Stimulated activated CD8-positive, alpha-beta memory T cell treated with anti-CD3 and anti-CD28 coated beads, Interleukin-15, amount 100 ng/mL, for 4 hours (primary cell): ENCODE results near the gene ATP5ME.

Experiments
- DNase-seq, 2 donors: peaks; one replicate each; pipeline ENCODE4 v3.0.0-alpha.2; 2020; ENCODE audit warnings: low read depth in 2 of 2

ATP5ME gene

DNA sequence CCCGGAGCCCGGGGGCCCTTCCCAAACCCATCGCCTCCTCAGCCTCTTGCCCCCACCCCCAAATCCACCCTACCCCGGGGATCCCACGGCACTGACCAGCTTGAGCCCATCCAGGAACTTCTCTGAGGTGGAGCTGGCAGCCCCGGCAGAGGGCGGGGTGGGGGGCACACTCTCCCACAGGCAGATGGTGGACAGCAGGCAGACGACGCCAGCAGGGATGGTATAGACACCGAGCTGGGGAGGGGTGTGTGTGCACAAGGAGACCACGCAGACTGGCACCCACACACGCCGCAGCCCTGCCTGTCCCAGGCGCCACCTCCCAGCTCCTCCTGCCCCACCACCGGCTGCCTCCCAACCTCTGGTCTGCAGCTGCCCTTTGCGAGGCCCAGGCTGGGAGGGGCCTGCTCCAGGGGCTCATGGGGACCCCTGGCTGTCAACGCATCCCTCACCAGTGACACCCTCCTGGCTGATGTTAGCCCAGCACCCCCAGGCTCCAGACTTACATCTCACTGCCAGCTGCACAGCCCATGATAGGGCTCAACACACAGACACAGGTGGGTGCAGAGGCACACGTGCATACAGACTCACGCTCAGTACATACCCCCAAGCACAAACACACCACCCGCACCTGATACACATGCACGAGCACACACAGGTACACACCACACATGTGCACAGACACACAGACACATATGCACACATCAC, 10.7 kb upstream of the ATP5ME start:
- no peak for DNase-seq

DNA sequence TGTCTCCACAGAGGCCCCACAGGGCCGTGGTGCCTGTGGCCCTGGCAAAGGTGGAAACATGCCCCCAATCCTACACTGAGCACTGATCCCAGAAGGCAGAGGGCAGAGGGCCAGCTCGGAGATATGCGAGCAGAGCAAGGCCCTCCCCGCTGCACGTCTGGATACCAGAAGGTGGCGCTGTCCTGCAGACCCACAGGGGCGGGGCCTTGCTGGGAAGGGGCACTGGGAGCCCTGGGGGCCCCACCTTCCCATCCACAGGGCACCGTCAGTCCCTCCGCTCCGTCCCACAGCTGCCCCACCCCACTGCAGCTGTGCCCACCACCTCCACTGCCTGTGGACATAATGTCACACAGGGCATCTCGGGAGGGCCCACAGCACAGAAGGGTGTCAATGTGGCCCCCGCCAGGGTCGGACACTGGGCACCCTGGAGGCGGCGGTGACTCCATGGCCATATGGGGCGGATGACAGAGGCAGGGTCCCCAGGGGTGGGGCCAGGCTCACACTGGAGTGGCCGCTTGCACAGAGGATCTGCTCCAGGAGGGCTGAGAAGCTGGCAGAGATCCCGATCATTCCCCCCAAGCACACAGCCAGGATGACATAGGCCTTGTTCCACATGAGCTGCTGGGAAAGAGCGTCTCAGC, 10.0 kb upstream of the ATP5ME start:
- no peak for DNase-seq

DNA sequence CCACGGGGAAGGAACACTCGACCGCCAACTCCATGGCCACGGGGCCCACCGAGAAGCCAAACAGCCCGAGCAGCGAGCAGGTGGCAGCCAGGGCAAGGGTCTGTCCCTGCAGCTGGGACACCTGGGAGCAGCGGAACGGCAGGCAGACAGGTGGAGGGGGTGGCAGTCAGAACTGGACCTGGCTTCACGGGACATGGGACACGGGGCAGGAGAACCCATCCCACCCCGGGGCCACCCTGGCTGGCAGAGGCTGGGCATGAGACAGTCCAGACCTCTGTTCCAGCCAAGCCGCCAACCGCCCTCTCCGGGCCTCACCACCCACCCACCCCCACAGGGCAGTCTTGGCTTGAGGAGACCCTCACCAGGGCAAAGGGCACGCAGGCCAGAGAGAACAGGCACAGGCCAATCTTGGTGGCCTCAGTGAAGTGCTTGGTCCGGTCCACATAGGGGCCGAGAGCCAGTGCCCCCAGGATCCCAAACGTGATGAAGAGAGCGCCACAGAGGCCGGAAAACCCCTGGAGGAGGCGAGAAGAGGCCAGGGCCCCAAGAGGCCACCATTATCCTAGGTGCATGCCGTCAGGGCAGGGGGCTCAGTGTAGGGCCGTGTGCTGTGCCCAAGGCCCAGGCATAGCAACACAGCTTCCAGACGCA, 9.3 kb upstream of the ATP5ME start:
- DNase-seq: no peak

DNA sequence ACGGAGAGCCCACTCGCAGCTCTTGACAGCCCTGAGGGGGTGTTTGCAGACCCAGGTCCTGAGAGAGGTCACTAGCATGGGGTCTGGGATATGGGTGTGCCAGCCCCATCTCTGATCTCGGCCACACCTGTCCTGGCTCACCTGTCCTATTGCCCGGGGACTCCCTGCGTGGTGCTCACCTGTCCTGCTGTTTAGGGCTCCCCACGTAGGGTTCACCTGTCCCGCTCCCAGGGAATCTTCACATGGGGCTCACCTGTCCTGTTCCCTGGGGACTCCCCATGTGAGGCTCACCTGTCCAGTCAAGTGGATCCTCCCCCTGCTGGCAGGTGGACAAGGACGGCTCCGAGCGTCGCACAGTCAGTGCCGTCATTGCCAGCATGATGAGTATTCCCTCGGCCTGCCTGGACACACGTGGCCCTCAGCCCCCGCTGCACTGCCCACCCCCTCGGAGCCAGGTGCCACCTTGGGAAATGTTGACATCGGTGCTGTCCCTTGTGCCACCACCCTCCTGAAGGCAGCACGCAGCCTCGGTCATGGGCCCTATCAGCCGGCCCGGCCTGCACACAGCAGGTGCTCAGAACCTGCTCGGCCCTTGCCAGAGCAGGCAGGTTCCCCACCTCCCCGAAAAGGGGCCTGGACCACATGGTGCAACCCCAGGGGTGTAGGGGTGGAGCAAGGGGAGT, 8.6 kb upstream of the ATP5ME start:
- no peak for DNase-seq

DNA sequence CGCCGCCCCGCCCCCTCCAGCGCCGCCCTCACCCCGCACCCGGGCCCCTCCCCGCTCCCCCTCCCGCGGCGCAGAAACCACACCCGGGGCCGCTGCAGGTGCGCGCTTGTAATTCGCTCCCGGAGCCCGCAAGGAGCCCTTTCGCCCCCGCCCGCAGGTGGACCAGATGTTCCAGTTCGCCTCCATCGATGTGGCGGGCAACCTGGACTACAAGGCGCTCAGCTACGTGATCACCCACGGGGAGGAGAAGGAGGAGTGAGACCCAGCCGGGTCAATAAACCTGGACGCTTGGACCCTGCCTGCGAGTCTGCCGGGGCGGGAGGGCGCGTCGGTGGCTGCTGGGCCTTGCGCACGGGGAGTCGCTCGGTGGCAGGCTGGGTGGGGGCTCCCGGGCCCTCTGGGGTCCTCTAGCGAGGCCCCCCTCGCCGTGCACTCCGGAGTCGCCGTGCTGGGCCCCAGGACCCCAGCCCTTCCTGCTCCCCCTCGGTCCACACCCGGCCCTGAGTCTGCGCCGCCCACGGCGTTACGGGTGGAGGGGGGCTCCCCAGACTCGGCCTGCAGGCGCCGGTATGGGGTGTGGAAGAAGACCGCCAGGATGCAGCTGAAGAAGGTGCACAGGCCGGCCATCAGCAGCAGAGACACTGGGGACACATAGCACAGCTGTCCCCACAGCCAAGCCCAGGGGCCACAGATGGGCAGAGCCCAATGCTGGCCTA, 7.8 kb upstream of the ATP5ME start:
- no peak for DNase-seq

DNA sequence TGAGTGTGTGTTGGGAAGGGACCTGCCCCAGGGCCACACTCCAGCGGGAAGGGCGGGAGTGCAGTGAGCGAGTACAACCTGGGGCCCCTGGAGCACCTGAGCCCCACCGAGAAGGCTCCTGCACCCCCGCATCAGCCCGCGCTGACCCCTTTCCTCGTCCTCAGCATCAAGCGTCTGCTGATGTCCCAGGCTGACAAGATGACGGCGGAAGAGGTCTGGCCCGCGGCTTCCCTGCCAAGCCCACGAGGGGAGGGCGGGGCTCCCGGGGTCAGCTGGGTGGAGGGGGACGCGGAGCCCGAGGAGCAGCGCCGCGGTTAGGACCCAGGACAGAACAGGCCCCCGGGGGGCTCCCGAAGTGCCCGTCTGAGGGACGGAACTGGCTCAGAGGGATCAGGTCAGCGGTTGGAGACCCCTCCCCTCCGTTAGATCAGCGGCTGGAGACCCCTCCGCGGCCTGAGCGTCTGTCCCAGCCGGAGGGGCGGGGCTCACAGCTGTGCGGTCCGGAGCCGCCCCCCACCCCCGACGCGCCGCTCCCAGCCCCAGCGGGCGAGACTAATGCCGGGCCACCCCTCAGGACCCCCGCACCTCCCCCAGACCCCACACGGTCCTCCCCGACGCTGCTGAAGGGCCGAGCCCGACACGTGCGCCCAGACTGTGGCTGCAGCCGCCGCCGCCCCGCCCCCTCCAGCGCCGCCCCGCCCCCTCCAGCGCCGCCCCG, 7.0 kb upstream of the ATP5ME start:
- peak in 1 of 2 donors; percentile 42 for DNase-seq

DNA sequence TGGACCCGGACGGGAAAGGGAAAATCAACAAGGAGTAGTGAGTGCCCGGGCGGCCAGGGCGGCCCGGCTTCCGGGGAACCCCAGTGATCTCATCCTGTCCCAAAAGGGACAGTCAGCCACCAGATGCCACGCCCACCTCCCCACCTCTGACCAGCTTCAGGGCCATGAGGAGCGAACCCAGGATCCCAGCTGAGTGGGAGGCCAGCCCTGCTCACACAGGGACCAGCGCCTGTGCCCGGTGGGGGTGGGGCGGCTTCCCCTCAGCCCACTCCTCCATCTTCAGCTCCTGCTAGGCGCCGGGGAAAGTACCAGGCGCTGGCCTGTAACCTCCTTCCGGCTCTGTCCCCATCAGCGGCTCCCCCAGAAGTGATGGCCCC, 6.5 kb upstream of the ATP5ME start:
- DNase-seq: no peak

DNA sequence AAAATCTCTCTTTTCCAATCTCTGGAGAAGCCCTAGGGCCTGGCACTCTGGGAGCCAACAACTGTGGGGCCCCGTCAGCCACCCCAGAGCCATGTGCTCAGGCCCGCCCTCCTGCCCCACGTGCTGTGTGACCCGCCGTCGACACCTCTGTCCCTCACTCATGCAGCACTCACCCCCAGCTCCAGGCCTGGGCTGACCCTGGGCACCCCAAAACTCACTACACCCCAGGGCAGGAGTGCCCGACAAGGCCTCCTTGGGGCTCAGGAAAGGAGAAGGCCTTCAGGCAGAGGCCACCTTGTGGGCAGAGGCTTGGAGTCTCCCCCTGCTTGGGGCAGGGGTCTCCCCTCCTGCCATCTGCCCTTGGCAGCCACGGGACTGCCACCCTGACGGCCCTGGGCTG, 6.0 kb upstream of the ATP5ME start:
- no peak for DNase-seq

DNA sequence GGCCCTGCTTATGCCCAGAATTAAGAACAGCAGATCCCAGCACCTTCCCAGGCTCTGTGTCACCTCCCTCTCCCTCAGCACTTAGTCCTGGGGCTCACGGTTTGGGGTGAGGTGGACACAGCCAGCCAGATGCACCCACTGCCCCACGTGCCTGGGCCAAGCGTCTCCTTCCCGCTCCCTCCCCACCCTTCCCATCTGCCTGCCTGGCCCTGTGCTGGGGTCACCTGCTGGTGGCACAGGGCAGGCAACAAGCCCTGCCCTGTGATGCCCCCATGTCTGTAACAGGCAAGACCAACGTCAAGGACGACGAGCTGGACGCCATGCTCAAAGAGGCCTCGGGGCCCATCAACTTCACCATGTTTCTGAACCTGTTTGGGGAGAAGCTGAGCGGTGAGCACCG, 5.6 kb upstream of the ATP5ME start:
- no peak for DNase-seq

DNA sequence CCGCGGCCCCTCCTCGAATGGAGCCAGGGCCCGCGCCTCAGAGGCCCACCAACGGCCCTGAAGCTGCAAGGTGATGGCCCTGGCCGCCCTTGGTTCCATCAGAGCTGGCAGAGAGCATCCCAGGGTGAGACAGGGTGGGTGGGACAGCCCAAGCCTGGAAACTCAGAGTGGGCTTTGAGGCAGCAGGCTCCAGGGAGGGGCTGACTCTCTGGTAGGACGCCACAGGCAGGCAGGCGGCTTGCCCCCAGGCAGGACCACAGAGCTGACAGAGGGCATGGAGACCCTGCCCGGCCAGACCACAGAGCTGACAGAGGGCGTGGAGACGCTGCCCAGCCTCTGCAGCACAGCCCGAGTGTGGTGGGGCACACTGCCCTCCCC, 5.0 kb upstream of the ATP5ME start:
- DNase-seq: no peak

DNA sequence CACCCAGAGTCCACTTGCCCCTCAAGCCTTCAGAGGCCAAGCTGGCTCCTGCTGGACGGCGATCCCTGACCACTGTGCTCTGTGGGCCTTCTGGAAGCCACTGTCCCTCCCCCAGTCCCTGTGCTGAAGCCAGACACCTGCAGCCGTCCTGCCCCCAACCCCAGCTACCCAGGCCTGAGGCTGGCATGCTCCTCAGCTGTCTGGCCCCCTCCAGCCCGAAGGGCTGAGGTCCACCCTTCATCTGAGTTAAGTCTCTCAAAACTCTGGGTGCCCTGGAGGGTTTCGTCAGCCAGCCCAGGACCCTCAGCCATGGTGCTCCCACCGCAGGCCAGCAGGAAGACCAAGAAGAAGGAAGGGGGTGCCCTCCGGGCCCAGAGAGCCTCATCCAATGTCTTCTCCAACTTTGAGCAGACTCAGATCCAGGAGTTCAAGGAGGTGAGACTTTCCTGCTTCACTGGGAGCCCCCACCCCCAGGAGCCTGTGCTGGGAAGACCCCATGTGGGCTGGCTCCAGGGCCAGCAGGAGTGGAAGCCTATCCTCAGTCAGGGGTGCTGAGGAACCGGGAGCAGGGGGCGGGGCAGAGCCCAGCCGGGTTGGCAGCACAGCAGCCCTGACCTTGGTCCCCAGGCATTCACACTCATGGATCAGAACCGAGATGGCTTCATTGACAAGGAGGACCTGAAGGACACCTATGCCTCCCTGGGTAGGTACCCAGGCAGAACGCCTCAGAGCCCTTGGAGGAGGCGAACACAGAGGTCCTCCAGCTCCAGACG, 4.4 kb upstream of the ATP5ME start:
- no peak for DNase-seq

DNA sequence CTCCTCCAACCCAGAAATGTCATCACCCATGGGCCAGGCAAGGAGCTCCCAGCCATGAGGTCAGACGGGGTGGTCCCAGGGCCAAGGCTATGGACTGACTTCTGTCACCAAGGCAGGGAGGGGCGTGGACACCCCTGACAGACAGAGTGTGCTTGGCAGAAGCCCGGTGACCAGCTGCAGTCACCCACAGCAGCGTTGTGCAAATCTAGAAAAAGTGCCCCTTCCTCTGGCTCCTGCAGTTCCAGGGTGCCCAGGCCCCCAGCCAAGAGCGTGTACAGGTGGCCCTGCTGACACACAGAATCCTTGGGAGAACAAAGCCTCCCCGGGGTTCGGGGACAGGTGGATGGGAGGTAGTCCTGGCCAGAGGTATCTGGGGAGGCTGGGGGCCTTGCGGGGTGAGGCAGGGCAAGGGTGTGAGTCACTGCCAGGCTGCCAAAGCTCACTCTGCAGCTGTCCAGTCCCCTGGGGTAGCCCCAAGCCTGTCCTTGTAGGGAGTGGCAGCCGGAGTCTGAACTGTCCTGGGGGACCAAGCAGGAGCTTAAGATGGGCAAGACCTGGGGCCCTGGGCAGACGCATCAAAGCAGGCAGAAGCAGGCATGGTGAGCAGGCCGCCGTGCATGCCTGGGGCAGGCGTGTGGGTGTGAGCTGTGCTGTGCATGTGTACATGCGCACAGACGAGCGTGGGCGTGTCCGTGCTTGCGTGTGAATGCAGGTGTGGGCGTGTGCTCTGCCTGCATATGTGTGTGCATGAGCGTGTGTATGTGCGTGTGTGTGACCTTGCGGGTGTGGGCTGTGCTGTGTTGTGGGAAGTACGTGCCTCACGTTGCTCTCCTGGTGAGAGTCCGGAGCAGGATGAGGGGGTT, 3.6 kb upstream of the ATP5ME start:
- DNase-seq: no peak

DNA sequence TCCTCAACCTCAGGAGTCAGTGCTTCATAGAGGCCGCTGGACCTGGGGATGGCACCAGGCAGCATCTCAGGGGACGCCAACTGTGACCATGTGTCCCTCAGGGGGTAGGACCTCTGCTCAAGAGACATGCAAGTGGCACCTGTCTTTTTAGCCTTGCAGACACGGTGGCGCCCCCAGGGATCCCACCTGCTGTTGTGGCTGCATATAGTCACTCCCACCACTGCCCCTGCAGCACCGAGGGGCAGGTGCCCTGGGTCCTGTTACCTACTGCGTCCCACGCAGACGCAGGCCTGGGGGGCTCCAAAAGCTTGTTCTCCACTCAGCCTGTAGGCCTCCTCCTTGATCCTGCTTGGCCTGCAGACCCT, 2.8 kb upstream of the ATP5ME start:
- no peak for DNase-seq

DNA sequence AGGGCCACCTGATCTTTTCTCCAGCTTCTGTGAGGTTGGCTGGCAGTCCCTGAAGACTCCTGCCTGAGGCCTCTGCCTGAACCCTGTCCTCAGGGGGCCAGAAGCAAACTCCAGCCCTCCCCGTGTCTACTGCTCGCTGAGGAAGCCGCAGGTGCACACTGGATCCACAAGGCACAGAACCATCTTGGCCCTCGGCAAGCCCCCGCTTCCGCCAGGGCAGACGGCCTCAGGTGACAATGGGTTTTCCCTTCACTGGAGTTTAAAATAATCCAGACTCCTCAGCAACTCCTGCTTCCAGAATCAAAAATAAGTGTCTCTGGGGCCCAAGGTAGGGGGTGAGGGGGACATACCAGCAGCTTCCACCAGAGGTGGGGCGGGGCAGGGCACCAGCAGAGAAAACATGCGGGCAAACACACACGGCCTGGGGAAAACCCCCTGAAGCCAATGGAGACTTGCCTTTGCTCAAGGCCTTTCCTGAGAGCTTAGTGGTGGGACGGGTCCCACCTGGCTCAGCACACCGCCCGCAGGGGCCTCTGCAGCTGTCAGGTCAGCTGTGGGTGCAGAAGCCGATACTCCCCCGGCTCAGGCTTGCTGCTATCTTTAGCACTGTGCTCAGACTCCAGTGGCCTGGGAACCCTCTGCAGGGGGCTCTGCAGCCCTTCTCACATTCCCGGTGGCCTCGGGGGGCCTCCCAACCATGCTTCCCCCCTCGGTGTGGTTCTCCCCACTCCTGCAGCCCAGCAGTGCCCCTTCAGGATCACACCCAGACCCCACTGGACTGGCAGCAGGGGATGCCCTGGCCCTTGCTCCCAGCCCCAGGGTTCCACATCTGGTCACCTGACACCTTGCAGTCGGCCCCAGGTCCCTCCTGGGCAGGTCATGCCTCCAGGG, 2.1 kb upstream of the ATP5ME start:
- no peak for DNase-seq

DNA sequence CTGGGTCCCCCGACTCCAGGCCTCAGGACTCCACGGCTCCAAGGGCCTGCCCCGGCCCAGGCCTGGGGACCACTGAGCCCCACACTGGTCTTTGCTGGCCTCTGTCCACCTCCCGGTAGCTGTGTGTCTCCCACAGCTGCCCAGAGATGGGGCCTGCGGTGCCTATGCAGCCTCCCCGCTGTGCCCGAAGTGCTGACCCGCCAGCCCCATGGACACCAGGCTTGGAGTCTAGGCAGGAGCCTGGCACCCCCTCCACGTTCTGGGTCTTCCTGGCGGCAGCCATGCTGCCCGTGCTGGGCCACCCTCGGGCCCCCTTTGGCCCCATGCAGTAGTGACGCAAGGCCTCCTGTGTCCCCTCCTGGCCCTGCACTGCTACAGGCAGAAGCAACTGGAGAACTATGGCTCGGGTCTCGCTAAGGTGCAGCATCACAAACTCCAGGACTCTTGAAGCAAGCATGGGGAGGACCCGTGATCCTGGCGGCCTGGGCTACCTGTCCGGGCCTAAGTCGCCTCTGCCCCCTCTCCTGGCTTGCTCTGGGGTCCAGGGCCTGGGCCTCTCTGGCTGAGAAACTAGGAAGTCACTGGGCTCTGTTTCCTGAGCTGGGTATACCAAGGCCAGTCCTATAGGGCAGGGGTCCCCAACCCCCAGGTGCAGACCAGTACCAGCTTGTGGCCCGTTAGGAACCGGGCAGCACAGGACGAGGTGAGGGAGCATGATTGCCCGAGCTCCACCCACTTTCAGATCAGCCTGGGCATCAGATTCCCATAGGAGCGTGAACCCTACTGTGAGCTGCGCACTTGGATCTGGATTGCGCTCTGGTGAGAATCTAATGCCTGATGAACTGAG, 1.2 kb upstream of the ATP5ME start:
- DNase-seq: no peak

DNA sequence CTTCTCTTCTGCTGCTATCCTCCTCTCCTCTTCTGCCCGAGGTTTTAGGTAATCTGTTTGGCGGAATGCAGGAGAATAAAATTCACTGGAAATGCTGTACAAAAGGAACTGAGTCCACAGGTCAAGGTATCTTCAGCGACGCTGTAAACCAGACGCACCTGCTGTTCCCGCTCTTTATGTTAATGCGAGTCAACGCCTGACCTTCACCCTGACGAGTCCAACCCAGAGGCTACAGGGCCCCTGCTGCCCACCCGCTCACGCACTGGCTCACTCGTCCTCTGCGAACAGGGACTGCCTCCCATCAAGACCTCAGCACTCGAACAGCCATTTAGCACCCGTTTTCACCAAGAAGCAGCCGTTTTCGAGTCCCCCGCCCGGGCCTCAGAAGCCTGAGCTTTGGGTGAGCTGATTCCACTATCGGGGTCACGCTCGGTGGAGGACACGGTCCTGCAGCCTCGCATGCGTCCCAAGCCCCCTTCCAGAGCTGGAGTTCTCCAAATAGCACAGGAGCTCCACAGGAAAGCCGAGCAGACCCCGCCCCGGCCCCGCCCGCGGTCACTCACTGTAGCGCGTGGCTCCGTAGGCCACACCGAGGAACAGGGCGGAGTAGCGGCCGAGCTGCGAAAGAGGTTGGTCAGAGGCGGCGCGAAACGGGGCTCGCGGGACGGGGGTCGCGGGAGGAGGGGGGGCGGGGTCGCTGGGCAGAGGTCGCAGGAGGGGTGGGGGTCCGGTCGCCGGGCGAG, 556 bp downstream of the ATP5ME start:
- no peak for DNase-seq

DNA sequence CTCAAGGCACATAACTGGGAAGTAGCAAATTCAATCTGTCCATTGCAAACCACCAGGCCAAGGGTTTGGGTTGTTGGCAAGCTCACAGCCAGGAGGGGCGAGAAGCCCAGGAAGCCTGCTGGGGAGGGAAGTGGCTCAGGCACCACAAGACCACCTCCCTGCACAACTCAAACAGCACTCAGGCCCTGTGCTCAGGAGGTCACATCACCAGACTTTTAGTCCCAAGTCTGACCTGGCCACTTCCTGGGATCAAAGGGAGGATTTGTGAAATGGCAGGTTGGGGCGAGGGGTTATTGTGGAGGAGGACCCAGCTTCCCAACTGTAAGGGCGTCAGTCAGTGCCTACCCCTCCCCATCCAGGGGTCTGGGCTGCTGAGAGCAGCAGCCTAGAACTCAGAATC, 2.3 kb downstream of the ATP5ME start:
- no peak for DNase-seq
